ENCODE results near the gene FARP1. TPM values are rescaled to one million over a fixed set of nuclear protein-coding genes. Genes with fewer than 3 reads are reported as not detected.

Gene FARP1
- total and polyA plus RNA-seq, 2 of the 13 experiments (the other 11 are each of a cell fraction or from before 2014, with no cell fraction given) = 70.6 to 126 TPM

GRCh38 chr13:98333486-98333885, 190.6 kb downstream of the FARP1 start:
- FAIRE-seq = no peak
- Histone ChIP-seq H3K4me2 (ENCODE audit: low read depth, low read length) (no peak overlapping the region), H3K27ac (ENCODE audit: extremely low read length, insufficient read depth, low read length) (no peak overlapping the region), H3K27me3 (ENCODE audit: control insufficient read depth in 1 of 2, insufficient read depth in 2 of 2, low read length in 2 of 2) (no peaks in the 10 kb centered on the region), H3K9ac (ENCODE audit: insufficient read depth, low read depth, low read length) (no peak overlapping the region), H3K79me2 (ENCODE audit: insufficient read depth, low read length) (peaks cover 73% of the 10 kb centered on the region), H3K4me1 (ENCODE audit: insufficient read depth, low read length) (peaks cover 33% of the 10 kb centered on the region), H2AFZ (ENCODE audit: low read length) (no peak overlapping the region), H3K9me3 (ENCODE audit: low read length) (no peaks in the 10 kb centered on the region), H4K20me1 (ENCODE audit: insufficient read depth, low read length) (peaks cover 42% of the 10 kb centered on the region), H3K4me3 (replicated peaks in 1 of 3; ENCODE audit: insufficient read depth in 1 of 3, low read depth in 2 of 3, low read length in 3 of 3) (no peak overlapping the region), H3K36me3 (replicated peaks in 1 of 2; ENCODE audit: control insufficient read depth in 1 of 2, insufficient read depth in 2 of 2, low read length in 2 of 2) (peaks cover 8 to 39% of the 10 kb centered on the region in 2 experiments)
- peak; percentile 25 for DNase-seq (ENCODE audit: low spot score)
- TF ChIP-seq, protein P1, sequence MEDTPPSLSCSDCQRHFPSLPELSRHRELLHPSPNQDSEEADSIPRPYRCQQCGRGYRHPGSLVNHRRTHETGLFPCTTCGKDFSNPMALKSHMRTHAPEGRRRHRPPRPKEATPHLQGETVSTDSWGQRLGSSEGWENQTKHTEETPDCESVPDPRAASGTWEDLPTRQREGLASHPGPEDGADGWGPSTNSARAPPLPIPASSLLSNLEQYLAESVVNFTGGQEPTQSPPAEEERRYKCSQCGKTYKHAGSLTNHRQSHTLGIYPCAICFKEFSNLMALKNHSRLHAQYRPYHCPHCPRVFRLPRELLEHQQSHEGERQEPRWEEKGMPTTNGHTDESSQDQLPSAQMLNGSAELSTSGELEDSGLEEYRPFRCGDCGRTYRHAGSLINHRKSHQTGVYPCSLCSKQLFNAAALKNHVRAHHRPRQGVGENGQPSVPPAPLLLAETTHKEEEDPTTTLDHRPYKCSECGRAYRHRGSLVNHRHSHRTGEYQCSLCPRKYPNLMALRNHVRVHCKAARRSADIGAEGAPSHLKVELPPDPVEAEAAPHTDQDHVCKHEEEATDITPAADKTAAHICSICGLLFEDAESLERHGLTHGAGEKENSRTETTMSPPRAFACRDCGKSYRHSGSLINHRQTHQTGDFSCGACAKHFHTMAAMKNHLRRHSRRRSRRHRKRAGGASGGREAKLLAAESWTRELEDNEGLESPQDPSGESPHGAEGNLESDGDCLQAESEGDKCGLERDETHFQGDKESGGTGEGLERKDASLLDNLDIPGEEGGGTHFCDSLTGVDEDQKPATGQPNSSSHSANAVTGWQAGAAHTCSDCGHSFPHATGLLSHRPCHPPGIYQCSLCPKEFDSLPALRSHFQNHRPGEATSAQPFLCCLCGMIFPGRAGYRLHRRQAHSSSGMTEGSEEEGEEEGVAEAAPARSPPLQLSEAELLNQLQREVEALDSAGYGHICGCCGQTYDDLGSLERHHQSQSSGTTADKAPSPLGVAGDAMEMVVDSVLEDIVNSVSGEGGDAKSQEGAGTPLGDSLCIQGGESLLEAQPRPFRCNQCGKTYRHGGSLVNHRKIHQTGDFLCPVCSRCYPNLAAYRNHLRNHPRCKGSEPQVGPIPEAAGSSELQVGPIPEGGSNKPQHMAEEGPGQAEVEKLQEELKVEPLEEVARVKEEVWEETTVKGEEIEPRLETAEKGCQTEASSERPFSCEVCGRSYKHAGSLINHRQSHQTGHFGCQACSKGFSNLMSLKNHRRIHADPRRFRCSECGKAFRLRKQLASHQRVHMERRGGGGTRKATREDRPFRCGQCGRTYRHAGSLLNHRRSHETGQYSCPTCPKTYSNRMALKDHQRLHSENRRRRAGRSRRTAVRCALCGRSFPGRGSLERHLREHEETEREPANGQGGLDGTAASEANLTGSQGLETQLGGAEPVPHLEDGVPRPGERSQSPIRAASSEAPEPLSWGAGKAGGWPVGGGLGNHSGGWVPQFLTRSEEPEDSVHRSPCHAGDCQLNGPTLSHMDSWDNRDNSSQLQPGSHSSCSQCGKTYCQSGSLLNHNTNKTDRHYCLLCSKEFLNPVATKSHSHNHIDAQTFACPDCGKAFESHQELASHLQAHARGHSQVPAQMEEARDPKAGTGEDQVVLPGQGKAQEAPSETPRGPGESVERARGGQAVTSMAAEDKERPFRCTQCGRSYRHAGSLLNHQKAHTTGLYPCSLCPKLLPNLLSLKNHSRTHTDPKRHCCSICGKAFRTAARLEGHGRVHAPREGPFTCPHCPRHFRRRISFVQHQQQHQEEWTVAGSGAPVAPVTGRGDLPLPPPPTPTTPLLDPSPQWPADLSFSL (CRISPR knock-in tag; IDR thresholded peaks at IDR 0.05) = peak; percentile 19; the same call in 1 of the 2 replicates
- TF ChIP-seq YEATS4 (CRISPR knock-in tag; IDR thresholded peaks at IDR 0.05; ENCODE audit: borderline replicate concordance) (no peak), SRY (CRISPR knock-in tag; IDR thresholded peaks at IDR 0.05) (no peak), ZNF460 (CRISPR knock-in tag; IDR thresholded peaks at IDR 0.05; ENCODE audit: borderline replicate concordance) (no peak), XRCC5 (optimal IDR thresholded peaks at IDR 0.05; ENCODE audit: low read length) (peak; percentile 32), NR2F1 (CRISPR knock-in tag; IDR thresholded peaks at IDR 0.05) (no peak)
- POLR2A ChIA-PET = no interaction called here
- WGBS (ENCODE audit: low lambda C conversion rate) = 90% methylated on average over 12 of the region's 12 CpGs
- ATAC-seq = no peak
- in situ Hi-C loops (cut with HindIII; ENCODE audit: extremely low pct_ligation_motif_present, low pct_unique_long_range_greater_than_20kb) = no loop called here
- no TSS peak for BruUV-seq (replicated peaks)
- intact Hi-C loops (cut with micrococcal nuclease; ENCODE audit: unreplicated experiment) = no loop called here
- CTCF ChIA-PET (ENCODE audit: low intra/inter-chr PET ratio, low total read pairs) = no interaction called here

Data from HepG2 (cell line).